ENCODE data around the gene MSI2.

Gene MSI2

GRCh38 chr17:57372156-57372555 is 115.8 kb downstream of the MSI2 start:
- peak; percentile 40 for DNase-seq

DNA sequence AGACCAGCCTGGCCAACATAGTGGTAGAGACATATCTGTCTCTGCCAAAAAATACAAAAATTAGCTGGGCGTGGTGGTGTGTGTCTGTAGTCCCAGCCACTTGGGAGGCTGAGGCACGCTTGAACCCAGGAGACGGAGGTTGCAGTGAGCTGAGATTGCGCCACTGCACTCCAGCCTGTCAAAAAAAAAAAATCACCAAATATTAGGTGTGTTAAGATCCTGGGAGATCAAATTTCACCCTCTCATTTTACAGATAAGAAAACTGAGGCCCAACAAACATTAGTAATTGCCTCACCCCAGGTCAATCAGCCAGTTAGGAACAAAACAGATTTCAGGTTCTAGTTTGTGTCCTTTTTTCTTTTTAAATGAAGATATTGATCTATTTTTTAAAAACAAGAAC is 116.7 kb downstream of the MSI2 start:
- DNase-seq, result no peak

DNA sequence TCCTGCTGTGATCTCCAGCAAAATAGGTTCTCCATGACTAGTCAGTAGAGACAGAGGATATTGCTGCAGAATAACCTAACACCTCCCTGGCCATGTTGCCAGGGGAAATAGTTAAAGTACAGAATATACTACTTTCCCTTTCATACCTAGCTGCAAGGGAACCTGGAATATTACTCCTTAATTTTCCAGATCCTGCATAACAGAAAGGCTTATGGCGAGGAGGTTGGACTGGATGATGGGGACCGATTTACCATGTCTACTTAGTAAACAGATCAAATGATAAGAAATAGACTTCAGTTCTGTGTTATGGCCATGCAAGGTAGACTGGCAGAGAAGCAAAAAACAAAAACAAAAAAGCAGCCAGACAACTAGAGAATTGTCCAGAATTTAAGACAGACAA is 117.4 kb downstream of the MSI2 start:
- DNase-seq, result no peak

DNA sequence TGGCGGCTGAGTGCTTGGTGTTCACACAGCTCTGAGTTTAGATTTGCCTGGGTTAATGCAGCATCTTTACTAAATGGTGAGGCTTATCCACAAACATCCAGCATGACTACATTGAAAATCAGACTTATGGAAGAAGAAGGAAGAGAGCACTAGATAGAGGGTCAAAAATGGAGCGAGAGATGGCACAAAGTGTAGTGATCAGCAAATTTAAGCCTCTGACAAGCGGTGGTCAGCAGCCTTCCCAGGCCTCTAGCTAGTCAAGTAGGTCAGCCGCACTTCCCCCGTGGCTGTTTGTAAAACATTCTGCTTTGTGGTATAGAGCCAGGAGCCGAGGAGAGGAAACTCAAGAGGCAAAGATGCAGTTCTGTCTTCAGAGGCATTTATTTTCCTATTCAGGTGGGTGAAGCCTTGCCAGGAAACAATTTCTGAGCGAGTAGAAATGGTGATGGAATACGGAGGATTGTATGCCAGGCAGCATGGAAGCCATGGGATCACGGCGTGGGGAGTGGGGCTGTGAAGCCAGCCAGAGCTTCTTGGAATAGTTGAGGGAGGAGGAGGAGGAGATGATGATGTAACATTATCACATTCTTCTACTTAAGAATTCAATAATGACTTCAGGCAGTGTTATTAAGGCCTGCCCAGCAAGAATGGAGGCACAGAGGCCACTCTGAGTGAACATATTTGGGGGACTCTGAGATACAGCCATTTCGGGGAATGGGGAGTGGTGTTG is 118.9 kb downstream of the MSI2 start:
- no peak for DNase-seq

DNA sequence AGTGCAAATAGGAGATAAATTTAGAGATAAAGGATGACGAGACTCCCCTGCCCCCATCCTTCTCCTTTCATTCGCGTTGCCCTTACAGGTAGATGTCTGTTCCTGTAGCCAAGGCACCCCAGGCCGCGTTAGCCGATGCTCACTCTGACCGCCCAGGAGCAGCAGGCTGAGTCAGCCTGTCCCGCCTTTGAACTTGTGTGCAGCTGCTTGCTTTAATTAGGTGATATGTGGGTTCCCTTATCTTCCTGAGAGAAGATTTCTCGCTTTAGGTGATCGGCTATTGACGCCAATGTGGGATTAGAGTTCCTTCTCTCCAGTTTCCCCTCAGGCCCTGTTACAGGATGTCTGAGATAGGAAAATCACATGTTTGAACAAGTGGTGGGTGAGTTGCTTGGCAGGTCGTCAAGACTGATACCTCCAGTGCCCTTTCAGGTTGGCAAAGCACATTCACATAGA is 119.5 kb downstream of the MSI2 start:
- no peak for DNase-seq

- DNase-seq, result no peak
Observed at GRCh38 chr17:57377094-57377493, 120.8 kb downstream of the MSI2 start.

GRCh38 chr17:57379237-57379894 is 123.0 kb downstream of the MSI2 start:
- DNase-seq, result no peak

- DNase-seq, result no peak
Observed at GRCh38 chr17:57379895-57380434, 123.6 kb downstream of the MSI2 start.

DNA sequence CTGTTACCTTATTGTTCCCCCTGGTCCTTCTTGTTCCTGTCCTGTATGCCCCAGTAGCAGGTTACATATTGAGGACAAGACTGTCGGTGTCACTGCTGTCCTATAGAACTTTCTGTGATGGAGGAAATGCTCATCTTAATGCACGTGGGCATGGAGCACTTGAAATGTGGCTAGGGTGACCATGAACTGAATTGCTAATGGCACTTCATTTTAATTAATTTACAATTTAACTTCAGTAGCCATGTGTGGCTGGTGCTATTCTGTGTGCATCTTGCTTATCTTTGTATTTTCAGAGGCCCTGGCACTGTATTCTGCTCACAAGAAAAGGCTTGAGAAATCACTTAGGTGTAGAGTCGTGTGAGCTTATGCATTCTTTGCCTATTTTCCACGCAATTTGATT is 125.2 kb downstream of the MSI2 start:
- DNase-seq, result no peak

DNA sequence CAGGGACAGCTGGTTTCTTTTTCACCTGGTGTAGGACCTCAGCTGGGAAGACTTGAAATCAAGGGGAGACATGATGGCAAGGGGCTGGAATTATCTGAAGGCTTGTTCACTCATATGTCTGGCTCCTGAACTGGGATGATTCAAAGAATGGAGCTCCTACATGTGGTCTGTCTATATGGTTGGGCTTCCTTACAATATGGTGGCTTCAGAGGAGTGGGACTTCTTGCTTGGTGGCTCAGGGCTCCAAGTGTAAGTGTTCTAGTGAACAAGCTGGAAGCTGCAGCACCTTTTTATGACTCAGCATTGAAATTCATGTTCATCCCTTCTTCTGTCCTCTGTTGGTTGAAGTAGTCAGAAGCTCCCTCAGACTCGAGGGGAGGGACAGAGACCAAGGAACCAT is 127.9 kb downstream of the MSI2 start:
- no peak for DNase-seq

- DNase-seq, result no peak
Observed at GRCh38 chr17:57385975-57386374, 129.7 kb downstream of the MSI2 start.

DNA sequence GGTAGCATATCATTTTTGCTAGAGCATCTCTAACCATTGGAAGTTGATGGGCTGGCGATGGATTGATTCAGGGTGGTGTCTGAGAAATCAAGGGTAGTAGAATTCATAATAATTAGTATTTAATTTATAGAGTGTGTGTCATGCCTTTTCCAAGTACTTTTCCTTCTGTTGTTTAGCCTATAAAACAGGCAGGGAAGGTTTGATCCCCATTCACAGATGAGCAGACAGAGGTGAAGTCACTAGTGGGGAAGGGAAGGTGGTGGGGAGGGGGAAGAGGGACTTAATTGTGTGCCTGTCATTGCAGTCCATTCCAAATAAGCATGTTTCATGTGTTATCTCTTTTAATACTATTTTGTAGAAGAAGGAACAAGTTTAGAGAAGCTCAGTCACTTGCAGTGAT is 131.3 kb downstream of the MSI2 start:
- DNase-seq, result no peak

GRCh38 chr17:57388131-57388725 is 131.9 kb downstream of the MSI2 start:
- DNase-seq, result no peak

DNA sequence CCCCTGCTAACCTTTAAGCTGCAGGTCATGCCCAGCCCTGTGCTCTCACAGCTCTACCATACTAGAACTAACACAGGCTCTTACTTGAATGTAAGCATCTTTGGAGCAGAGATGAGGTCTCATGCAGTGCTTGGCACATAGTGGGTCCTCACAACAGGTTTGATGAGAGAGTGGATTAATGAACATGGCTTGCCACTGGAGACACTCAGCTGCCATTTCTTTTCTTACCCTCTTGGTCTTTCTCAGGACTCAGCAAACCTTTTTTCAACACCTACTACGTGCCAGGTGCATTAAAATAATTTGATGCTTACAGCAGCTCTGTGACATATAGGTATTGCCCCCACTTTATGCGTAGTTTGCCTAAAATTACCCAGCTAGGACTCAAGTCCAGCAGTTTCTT is 133.2 kb downstream of the MSI2 start:
- no peak for DNase-seq

GRCh38 chr17:57391076-57391825 is 134.9 kb downstream of the MSI2 start:
- no peak for DNase-seq

DNA sequence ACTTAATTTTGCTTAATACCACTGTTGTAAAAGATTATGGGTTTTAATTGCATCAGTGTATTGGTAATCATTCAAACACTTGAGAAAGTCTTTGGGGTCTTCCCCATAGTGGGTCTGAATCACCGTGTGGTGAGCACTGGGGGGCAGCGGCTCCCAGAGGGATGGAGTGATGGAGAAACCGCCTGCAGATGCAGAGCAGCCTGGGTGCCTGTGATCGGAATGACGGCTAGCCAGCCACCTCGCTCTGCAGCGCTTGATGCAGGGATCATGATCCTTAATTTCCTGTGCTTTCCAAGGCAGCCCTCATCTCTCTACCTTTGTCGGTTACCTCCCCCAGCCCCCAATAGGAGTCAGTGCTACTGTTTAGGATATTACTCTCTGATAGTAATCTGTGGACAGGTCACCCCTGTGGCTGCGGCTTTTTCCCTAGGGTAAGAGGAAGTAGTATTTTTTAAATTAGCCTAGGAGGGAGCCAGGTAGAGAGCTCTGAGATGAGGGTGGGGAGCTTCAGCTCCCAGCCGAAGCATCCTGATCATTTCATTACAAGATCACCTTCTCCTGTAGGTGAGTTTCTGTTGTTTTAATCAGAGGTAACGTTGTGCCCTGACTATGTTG is 135.6 kb downstream of the MSI2 start:
- DNase-seq, result no peak

GRCh38 chr17:57393368-57393767 is 137.0 kb downstream of the MSI2 start:
- DNase-seq, result peak; percentile 15

DNA sequence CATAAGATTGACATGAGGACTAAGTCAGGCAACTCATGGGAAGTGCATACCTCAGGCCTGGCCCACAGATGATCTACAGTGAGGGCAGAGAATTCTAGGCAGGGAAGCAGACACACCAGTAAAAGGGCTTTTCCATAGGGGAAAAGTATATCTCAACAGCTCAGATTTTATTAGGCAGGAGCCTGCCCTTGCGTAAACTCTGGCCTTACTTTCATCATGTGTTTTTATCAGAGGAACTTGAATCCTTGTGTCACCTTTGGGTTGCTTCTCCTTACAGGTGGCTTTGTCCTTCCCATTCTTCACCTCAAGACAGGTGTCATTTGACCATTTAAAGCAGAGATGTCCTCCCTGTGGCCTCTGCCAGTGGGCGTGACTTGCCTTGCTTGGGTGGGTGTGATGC is 138.1 kb downstream of the MSI2 start:
- DNase-seq, result no peak

DNA sequence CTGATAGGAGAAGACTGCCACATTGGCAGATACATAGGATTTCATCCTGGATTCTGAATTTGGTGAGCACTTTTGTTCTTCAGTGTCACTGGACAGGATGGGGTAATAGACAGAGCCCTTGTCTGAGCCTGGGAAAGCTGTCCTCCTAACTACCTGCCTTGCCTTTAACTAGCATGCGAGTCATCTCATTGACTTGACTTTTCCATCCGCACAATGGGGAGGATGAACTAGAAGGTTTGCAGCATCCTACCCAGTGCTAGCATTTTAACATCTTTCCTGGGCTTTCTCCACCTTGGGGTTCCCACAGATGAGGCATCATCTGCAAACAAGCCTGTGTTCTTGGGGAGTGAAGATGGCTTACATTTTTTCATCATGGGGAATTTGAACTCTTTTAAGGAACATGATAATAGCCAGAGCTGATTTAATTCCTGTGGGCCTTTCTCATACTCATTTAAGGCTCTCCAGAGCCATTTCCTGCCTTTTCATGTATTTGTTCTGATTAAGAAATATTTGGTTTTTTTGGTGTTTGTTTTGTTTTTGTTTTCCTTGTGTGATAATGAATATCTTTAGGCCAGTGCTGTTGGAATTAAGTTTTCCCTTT is 139.5 kb downstream of the MSI2 start:
- DNase-seq, result no peak

DNA sequence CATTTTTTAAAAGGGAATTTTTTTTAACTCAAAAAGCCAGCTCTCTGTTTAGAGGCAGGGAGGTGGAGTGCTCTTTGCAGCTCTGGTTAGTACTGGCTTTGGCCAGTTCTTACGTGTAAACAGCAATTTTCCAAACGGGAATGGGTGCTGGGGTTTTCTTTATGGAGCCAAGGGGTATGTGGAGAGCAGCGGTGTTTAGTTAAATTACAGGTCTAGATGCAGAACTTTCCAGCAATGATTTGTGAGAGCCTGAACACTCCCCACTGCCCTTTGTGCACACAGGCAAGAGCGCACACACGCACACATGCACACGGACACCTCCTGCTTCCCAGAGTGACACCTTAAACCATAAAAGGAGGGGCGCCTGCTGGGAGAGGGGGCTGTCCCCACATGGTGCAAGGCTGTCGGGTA is 140.2 kb downstream of the MSI2 start:
- no peak for DNase-seq

DNA sequence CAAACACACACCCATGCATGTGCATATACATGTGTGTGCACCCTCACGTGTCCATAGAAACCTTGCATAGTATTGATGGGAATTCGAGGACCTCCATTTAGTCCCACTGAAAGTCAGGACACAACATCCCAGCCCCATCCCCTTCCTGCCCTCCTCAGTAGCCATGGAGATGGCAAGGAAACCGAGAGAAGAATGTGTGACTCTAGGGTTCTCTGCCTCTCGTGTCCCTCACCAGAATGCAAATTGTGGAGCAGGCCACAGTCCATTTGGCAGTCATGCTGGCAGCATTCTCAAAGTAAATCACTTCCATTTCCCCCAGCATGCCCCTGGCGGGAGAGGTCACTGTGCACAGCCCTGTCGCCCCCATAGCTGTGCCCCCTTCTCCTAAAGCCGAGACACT is 141.1 kb downstream of the MSI2 start:
- no peak for DNase-seq

DNA sequence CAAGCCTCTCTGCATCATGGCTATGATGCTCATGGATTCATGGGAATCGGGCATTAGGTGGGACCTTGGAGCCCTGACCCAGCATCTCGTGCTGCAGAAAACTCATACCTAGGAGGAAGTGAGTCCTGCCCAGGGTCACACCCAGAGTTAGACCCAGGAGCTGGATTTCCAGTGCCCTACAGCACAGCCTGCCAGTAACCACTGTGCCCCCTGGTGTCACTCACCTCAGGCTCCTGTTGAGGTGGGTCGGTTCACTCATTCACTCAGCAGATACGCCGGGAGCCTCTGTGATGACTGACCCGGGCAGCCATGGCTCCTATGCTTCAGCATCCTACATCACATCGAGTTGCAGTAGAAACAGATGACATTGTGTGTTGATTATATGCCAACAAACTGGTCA is 143.4 kb downstream of the MSI2 start:
- DNase-seq, result no peak

All from DMS53 (cell line).